Cardiac fibroblast (primary cell): ENCODE measurements around the gene TBL1Y.

Source experiments
- DNase-seq, 2 donors: peaks; one replicate each; pipeline versions ENCODE4 v3.0.0 to v3.0.0-alpha.2; 2010; ENCODE audit warnings: low read depth in 2 of 2
- H3K4me3 ChIP-seq, 2 donors: replicated peaks in 1 of 2; 1 replicate in 1 of 2; 2 replicates in 1 of 2; pipeline ENCODE4 v1.5.1; 2011; ENCODE audit warnings: low read depth in 2 of 2, low read length in 2 of 2, mild to moderate bottlenecking in 2 of 2, moderate library complexity in 1 of 2
- CTCF ChIP-seq: IDR thresholded peaks from one replicate; pipeline ENCODE4 v1.5.1; 2011; ENCODE audit warnings: low read depth, mild to moderate bottlenecking, low read length, inconsistent platforms

Gene TBL1Y

GRCh38 chrY:6968191-6968590, 57.7 kb downstream of the TBL1Y start:
- DNase-seq: peak in 1 of 2 donors; percentile 3
- no peak overlapping the region for H3K4me3 ChIP-seq
- TF ChIP-seq CTCF: no peak

DNA sequence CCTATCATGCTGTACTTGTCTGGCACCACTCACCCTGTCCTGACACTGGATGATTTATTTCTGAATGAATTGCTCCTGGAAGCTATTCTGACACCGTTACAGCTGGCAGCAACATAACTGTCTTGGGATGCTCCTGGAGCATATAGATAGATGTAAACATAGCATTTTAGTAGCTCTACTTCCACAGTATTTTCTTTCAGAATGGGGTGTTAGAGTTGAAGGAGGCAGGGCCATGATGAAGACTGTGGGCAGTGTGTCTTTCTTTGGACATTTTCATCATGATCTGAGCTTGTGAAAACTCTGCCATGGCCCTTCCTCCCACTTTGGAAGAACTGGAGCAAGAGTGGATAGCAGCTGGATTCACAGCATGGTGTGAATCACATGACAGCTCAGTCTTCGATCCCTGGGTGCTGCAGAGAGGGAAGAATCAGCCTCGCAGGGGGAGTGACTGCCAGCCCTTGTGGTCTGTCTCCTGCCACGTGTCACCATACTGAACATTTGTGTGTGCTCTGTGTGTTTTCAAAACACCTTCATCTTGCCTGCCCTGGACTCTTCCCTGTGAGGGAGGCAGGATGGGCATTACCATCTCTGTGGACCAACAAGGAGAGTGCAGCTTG, 61.9 kb downstream of the TBL1Y start:
- DNase-seq: no peak
- no peak for TF ChIP-seq CTCF
- H3K4me3 ChIP-seq: no peak overlapping the region

GRCh38 chrY:6974971-6975370, 64.5 kb downstream of the TBL1Y start:
- no peak overlapping the region for H3K4me3 ChIP-seq
- TF ChIP-seq CTCF: no peak

GRCh38 chrY:6977783-6978182, 67.3 kb downstream of the TBL1Y start:
- TF ChIP-seq CTCF: no peak
- no peak for DNase-seq
- H3K4me3 ChIP-seq: no peak overlapping the region

More at GRCh38 chrY:6974971-6975370, 64.5 kb downstream of the TBL1Y start:
- DNase-seq: no peak

DNA sequence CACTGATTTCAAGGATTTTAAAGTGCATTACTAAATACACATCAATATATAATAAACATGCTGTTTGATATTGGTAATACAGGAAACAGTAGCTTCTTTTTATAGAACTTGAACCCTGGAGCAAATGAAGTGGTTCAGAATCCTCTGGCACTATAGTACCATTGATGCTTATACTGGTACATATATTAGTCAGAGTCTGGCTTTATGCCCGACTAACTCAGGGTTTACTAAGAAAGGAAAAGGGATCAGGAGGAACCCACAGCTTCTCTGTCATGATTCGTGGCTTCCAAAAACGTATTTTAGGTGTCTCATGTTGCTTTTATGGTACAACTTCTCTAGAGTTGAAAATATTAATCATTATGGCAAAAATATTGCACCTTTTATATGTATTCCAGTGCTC, 72.7 kb downstream of the TBL1Y start:
- no peak overlapping the region for H3K4me3 ChIP-seq
- no peak for DNase-seq
- TF ChIP-seq CTCF: no peak

DNA sequence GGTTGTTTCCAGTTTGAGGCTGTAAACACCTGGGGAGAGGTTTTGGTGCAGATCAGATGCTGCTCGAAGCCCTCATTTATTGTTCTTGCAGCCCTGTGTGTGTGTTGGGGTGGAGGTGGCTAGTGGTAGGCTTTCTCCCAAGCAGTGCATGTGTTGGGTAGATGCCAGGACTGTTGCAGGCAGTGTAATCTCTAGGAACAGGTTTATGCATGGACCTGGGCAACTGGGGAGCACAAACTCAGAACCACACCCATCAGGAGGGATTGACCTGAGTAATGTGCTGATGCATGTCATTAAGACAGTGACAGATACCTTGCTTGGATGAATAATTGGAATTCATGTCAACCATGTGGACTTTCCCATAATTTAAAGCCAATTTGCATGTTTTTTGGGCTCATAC, 77.3 kb downstream of the TBL1Y start:
- H3K4me3 ChIP-seq: no peak overlapping the region
- no peak for TF ChIP-seq CTCF
- no peak for DNase-seq
